Measurements from ENCODE around the gene FAM227B.
"Not testable (repeated sequence)": the region's sequence is repeated elsewhere in the genome, so short reads cannot be mapped to it uniquely, and the experiment has no call there.

FAM227B gene

GRCh38 chr15:49428409-49429095 is 192.1 kb downstream of the FAM227B start:
- no peak for DNase-seq

GRCh38 chr15:49427372-49427771 is 193.2 kb downstream of the FAM227B start:
- no peak for DNase-seq

- DNase-seq: no peak
Measured at GRCh38 chr15:49424954-49425353, 195.7 kb downstream of the FAM227B start.

GRCh38 chr15:49423901-49424550 is 196.6 kb downstream of the FAM227B start:
- no peak for DNase-seq

GRCh38 chr15:49423021-49423420 is 197.6 kb downstream of the FAM227B start, which contains the start of gene FGF7:
FGF7 (plus strand) TSS chr15:49423242; CDS start chr15:49424298, 1,056 bp downstream.
- no peak for DNase-seq

- peak; percentile 2 to 3 for DNase-seq
Measured at GRCh38 chr15:49421991-49422390, 198.6 kb downstream of the FAM227B start.

- DNase-seq: no peak
Measured at GRCh38 chr15:49418811-49419210, 201.8 kb downstream of the FAM227B start.

- DNase-seq: no peak
Measured at GRCh38 chr15:49415638-49416037, 205.0 kb downstream of the FAM227B start.

- no peak for DNase-seq
Measured at GRCh38 chr15:49415149-49415548, 205.5 kb downstream of the FAM227B start.

GRCh38 chr15:49412797-49413196 is 207.8 kb downstream of the FAM227B start:
- DNase-seq: no peak

- DNase-seq: no peak
Measured at GRCh38 chr15:49410641-49411040, 210.0 kb downstream of the FAM227B start.

- no peak for DNase-seq
Measured at GRCh38 chr15:49406352-49407118, 214.1 kb downstream of the FAM227B start.

GRCh38 chr15:49402515-49403296 is 217.9 kb downstream of the FAM227B start:
- not testable (repeated sequence) for DNase-seq

- DNase-seq: no peak
Measured at GRCh38 chr15:49387471-49387870, 233.1 kb downstream of the FAM227B start.

- no peak for DNase-seq
Measured at GRCh38 chr15:49383266-49383665, 237.4 kb downstream of the FAM227B start.

- no peak for DNase-seq
Measured at GRCh38 chr15:49382394-49382793, 238.2 kb downstream of the FAM227B start.

- DNase-seq: no peak
Measured at GRCh38 chr15:49380912-49381311, 239.7 kb downstream of the FAM227B start.

GRCh38 chr15:49379996-49380395 is 240.6 kb downstream of the FAM227B start:
- DNase-seq: no peak

- no peak for DNase-seq
Measured at GRCh38 chr15:49372366-49372765, 248.3 kb downstream of the FAM227B start.

- DNase-seq: no peak
Measured at GRCh38 chr15:49370782-49371181, 249.8 kb downstream of the FAM227B start.

GRCh38 chr15:49366496-49366895 is 254.1 kb downstream of the FAM227B start:
- no peak for DNase-seq

- DNase-seq: no peak
Measured at GRCh38 chr15:49361370-49361769, 259.2 kb downstream of the FAM227B start.

- not testable (repeated sequence) for DNase-seq
Measured at GRCh38 chr15:49354439-49354838, 266.2 kb downstream of the FAM227B start.

Data from stimulated activated CD4-positive, alpha-beta T cell treated with anti-CD3 and anti-CD28 coated beads, Interleukin-2, amount 100 ng/mL, for 48 hours (primary cell).